ENCODE results near the gene OPTC.

Gene OPTC

GRCh38 chr1:203536980-203537455 lies 43.1 kb downstream of the OPTC start:
- Mint-ChIP-seq H3K36me3 (ENCODE audit: low read depth) (no peaks in the 10 kb centered on the region), H3K27me3 (ENCODE audit: low read depth) (peaks cover 3% of the 10 kb centered on the region), H3K9me3 (no peaks in the 10 kb centered on the region), H3K4me3 (no peak overlapping the region), H3K4me1 (ENCODE audit: low read depth) (no peaks in the 10 kb centered on the region), H3K27ac (no peak overlapping the region)

GRCh38 chr1:203537806-203538464 lies 44.0 kb downstream of the OPTC start:
- H3K36me3 Mint-ChIP-seq (ENCODE audit: low read depth) = no peaks in the 10 kb centered on the region
- H3K27me3 Mint-ChIP-seq (ENCODE audit: low read depth) = peaks cover 3% of the 10 kb centered on the region
- no peak overlapping the region for H3K4me3 Mint-ChIP-seq
- no peak overlapping the region for H3K27ac Mint-ChIP-seq
- H3K4me1 Mint-ChIP-seq (ENCODE audit: low read depth) = no peaks in the 10 kb centered on the region
- H3K9me3 Mint-ChIP-seq = no peaks in the 10 kb centered on the region

GRCh38 chr1:203538726-203539125 lies 44.8 kb downstream of the OPTC start:
- no peaks in the 10 kb centered on the region for H3K36me3 Mint-ChIP-seq (ENCODE audit: low read depth)
- no peaks in the 10 kb centered on the region for H3K4me1 Mint-ChIP-seq (ENCODE audit: low read depth)
- H3K4me3 Mint-ChIP-seq = no peak overlapping the region
- peaks cover 3% of the 10 kb centered on the region for H3K27me3 Mint-ChIP-seq (ENCODE audit: low read depth)
- no peak overlapping the region for H3K27ac Mint-ChIP-seq
- H3K9me3 Mint-ChIP-seq = no peaks in the 10 kb centered on the region

GRCh38 chr1:203539831-203540546 lies 46.0 kb downstream of the OPTC start:
- no peaks in the 10 kb centered on the region for H3K4me1 Mint-ChIP-seq (ENCODE audit: low read depth)

GRCh38 chr1:203544485-203544884 lies 50.5 kb downstream of the OPTC start:
- H3K4me3 Mint-ChIP-seq = no peak overlapping the region
- H3K27ac Mint-ChIP-seq = no peak overlapping the region
- H3K9me3 Mint-ChIP-seq = no peaks in the 10 kb centered on the region
- H3K36me3 Mint-ChIP-seq (ENCODE audit: low read depth) = no peaks in the 10 kb centered on the region
- H3K4me1 Mint-ChIP-seq (ENCODE audit: low read depth) = peaks cover 6% of the 10 kb centered on the region
- H3K27me3 Mint-ChIP-seq (ENCODE audit: low read depth) = peaks cover 6% of the 10 kb centered on the region

More at GRCh38 chr1:203539831-203540546, 46.0 kb downstream of the OPTC start:
- H3K27me3 Mint-ChIP-seq (ENCODE audit: low read depth) = peaks cover 3% of the 10 kb centered on the region
- no peak overlapping the region for H3K4me3 Mint-ChIP-seq
- no peaks in the 10 kb centered on the region for H3K36me3 Mint-ChIP-seq (ENCODE audit: low read depth)
- H3K27ac Mint-ChIP-seq = no peak overlapping the region
- H3K9me3 Mint-ChIP-seq = no peaks in the 10 kb centered on the region

- H3K27me3 Mint-ChIP-seq (ENCODE audit: low read depth) = peaks cover 6% of the 10 kb centered on the region
- H3K4me3 Mint-ChIP-seq = no peak overlapping the region
- no peak overlapping the region for H3K27ac Mint-ChIP-seq
- no peaks in the 10 kb centered on the region for H3K9me3 Mint-ChIP-seq
- no peaks in the 10 kb centered on the region for H3K36me3 Mint-ChIP-seq (ENCODE audit: low read depth)
- peaks cover 6% of the 10 kb centered on the region for H3K4me1 Mint-ChIP-seq (ENCODE audit: low read depth)
Measured at GRCh38 chr1:203544978-203545816, 51.2 kb downstream of the OPTC start.

GRCh38 chr1:203546274-203546673 lies 52.3 kb downstream of the OPTC start:
- no peak overlapping the region for H3K27ac Mint-ChIP-seq
- H3K36me3 Mint-ChIP-seq (ENCODE audit: low read depth) = no peaks in the 10 kb centered on the region
- H3K9me3 Mint-ChIP-seq = no peaks in the 10 kb centered on the region
- no peak overlapping the region for H3K4me3 Mint-ChIP-seq
- peaks cover 6% of the 10 kb centered on the region for H3K4me1 Mint-ChIP-seq (ENCODE audit: low read depth)
- H3K27me3 Mint-ChIP-seq (ENCODE audit: low read depth) = peaks cover 6% of the 10 kb centered on the region

- no peaks in the 10 kb centered on the region for H3K9me3 Mint-ChIP-seq
Measured at GRCh38 chr1:203547147-203547546, 53.2 kb downstream of the OPTC start.

GRCh38 chr1:203547771-203548421 lies 53.9 kb downstream of the OPTC start:
- H3K27me3 Mint-ChIP-seq (ENCODE audit: low read depth) = peaks cover 6% of the 10 kb centered on the region

More at GRCh38 chr1:203547147-203547546, 53.2 kb downstream of the OPTC start:
- Mint-ChIP-seq H3K27ac (no peak overlapping the region), H3K36me3 (ENCODE audit: low read depth) (no peaks in the 10 kb centered on the region), H3K27me3 (ENCODE audit: low read depth) (peaks cover 6% of the 10 kb centered on the region), H3K4me3 (no peak overlapping the region), H3K4me1 (ENCODE audit: low read depth) (peaks cover 6% of the 10 kb centered on the region)

GRCh38 chr1:203548892-203549291 lies 54.9 kb downstream of the OPTC start:
- Mint-ChIP-seq H3K27ac (no peak overlapping the region), H3K4me3 (no peak overlapping the region)

More at GRCh38 chr1:203547771-203548421, 53.9 kb downstream of the OPTC start:
- Mint-ChIP-seq H3K4me3 (no peak overlapping the region), H3K9me3 (no peaks in the 10 kb centered on the region), H3K4me1 (ENCODE audit: low read depth) (peaks cover 6% of the 10 kb centered on the region), H3K36me3 (ENCODE audit: low read depth) (no peaks in the 10 kb centered on the region), H3K27ac (peak overlapping the region; percentile 31)

GRCh38 chr1:203549309-203549708 lies 55.4 kb downstream of the OPTC start:
- Mint-ChIP-seq H3K27me3 (ENCODE audit: low read depth) (peaks cover 6% of the 10 kb centered on the region), H3K4me3 (no peak overlapping the region), H3K4me1 (ENCODE audit: low read depth) (peaks cover 9% of the 10 kb centered on the region), H3K36me3 (ENCODE audit: low read depth) (no peaks in the 10 kb centered on the region), H3K27ac (no peak overlapping the region), H3K9me3 (no peaks in the 10 kb centered on the region)

More at GRCh38 chr1:203548892-203549291, 54.9 kb downstream of the OPTC start:
- H3K4me1 Mint-ChIP-seq (ENCODE audit: low read depth) = peaks cover 6% of the 10 kb centered on the region
- H3K27me3 Mint-ChIP-seq (ENCODE audit: low read depth) = peaks cover 6% of the 10 kb centered on the region
- no peaks in the 10 kb centered on the region for H3K9me3 Mint-ChIP-seq
- no peaks in the 10 kb centered on the region for H3K36me3 Mint-ChIP-seq (ENCODE audit: low read depth)

GRCh38 chr1:203550846-203551245 lies 56.9 kb downstream of the OPTC start:
- H3K36me3 Mint-ChIP-seq (ENCODE audit: low read depth) = no peaks in the 10 kb centered on the region
- peaks cover 6% of the 10 kb centered on the region for H3K27me3 Mint-ChIP-seq (ENCODE audit: low read depth)
- no peak overlapping the region for H3K4me3 Mint-ChIP-seq
- no peak overlapping the region for H3K27ac Mint-ChIP-seq
- no peaks in the 10 kb centered on the region for H3K9me3 Mint-ChIP-seq
- H3K4me1 Mint-ChIP-seq (ENCODE audit: low read depth) = peaks cover 9% of the 10 kb centered on the region

GRCh38 chr1:203551550-203551949 lies 57.6 kb downstream of the OPTC start:
- Mint-ChIP-seq H3K9me3 (no peaks in the 10 kb centered on the region), H3K4me1 (ENCODE audit: low read depth) (peaks cover 3% of the 10 kb centered on the region), H3K4me3 (no peak overlapping the region), H3K27ac (no peak overlapping the region), H3K27me3 (ENCODE audit: low read depth) (peaks cover 6% of the 10 kb centered on the region), H3K36me3 (ENCODE audit: low read depth) (no peaks in the 10 kb centered on the region)

GRCh38 chr1:203553496-203553895 lies 59.5 kb downstream of the OPTC start:
- Mint-ChIP-seq H3K4me3 (no peak overlapping the region), H3K9me3 (no peaks in the 10 kb centered on the region), H3K4me1 (ENCODE audit: low read depth) (peaks cover 3% of the 10 kb centered on the region), H3K27me3 (ENCODE audit: low read depth) (peaks cover 8% of the 10 kb centered on the region), H3K36me3 (ENCODE audit: low read depth) (no peaks in the 10 kb centered on the region), H3K27ac (no peak overlapping the region)
